GM19463 (cell line): ENCODE measurements around the gene PKLR.
"Not testable (repeated sequence)": the region's sequence is repeated elsewhere in the genome, so short reads cannot be mapped to it uniquely, and the experiment has no call there.

Experiments used
- ATAC-seq: cut with Tn5 transposase; IDR thresholded peaks from one replicate; pipeline ENCODE4 v1.9.1; 2021; ENCODE audit warnings: mild to moderate bottlenecking, moderate library complexity; ENCODE audit not compliant: unreplicated experiment

The PKLR gene

GRCh38 chr1:155318082-155318481 lies 16.8 kb upstream of the PKLR start:
- ATAC-seq, result no peak

- ATAC-seq, result no peak
Measured at GRCh38 chr1:155316922-155317321, 15.7 kb upstream of the PKLR start.

- no peak for ATAC-seq
Measured at GRCh38 chr1:155313261-155313660, 12.0 kb upstream of the PKLR start.

- no peak for ATAC-seq
Measured at GRCh38 chr1:155309423-155310021, 8.3 kb upstream of the PKLR start.

GRCh38 chr1:155308493-155309422 lies 7.5 kb upstream of the PKLR start, which contains the start of gene FDPS:
Gene FDPS, plus strand, starts transcription at chr1:155308866. Its CDS starts 924 bp downstream, at chr1:155309790.
- peak; percentile 91 for ATAC-seq

- no peak for ATAC-seq
Measured at GRCh38 chr1:155307247-155307740, 6.1 kb upstream of the PKLR start.

- no peak for ATAC-seq
Measured at GRCh38 chr1:155305881-155306391, 4.7 kb upstream of the PKLR start.

- ATAC-seq, result no peak
Measured at GRCh38 chr1:155304558-155305063, 3.4 kb upstream of the PKLR start.

- no peak for ATAC-seq
Measured at GRCh38 chr1:155300553-155301329, 497 bp downstream of the PKLR start.

- ATAC-seq, result no peak
Measured at GRCh38 chr1:155300024-155300423, 1.2 kb downstream of the PKLR start.

- no peak for ATAC-seq
Measured at GRCh38 chr1:155297384-155297783, 3.9 kb downstream of the PKLR start.

- ATAC-seq, result no peak
Measured at GRCh38 chr1:155296661-155297060, 4.6 kb downstream of the PKLR start.

GRCh38 chr1:155295942-155296267 lies 5.3 kb downstream of the PKLR start:
- ATAC-seq, result no peak

GRCh38 chr1:155295183-155295941 lies 5.9 kb downstream of the PKLR start:
- no peak for ATAC-seq

GRCh38 chr1:155294520-155295182 lies 6.6 kb downstream of the PKLR start:
- no peak for ATAC-seq

- ATAC-seq, result no peak
Measured at GRCh38 chr1:155293086-155293749, 8.0 kb downstream of the PKLR start.

- not testable (repeated sequence) for ATAC-seq
Measured at GRCh38 chr1:155291006-155291405, 10.2 kb downstream of the PKLR start.

- no peak for ATAC-seq
Measured at GRCh38 chr1:155287987-155288543, 13.2 kb downstream of the PKLR start.

GRCh38 chr1:155286544-155286943 lies 14.7 kb downstream of the PKLR start:
- no peak for ATAC-seq
